Bone marrow (tissue), 2 donors: Measurements from ENCODE around the gene HOTAIR.

Source experiments
- DNase-seq, 2 donors: peaks; one replicate each; lab custom pipeline; 2025; lab: John Stamatoyannopoulos, UW

HOTAIR gene

GRCh38 chr12:53961025-53961761, 13.6 kb downstream of the HOTAIR start:
- DNase-seq, result no peak

GRCh38 chr12:53960187-53961024, 14.3 kb downstream of the HOTAIR start:
- no peak for DNase-seq

- DNase-seq, result no peak
Measured at GRCh38 chr12:53959314-53959713, 15.4 kb downstream of the HOTAIR start.

GRCh38 chr12:53958128-53958527, 16.6 kb downstream of the HOTAIR start:
- DNase-seq, result no peak

- DNase-seq, result no peak
Measured at GRCh38 chr12:53956914-53957536, 17.7 kb downstream of the HOTAIR start.

- DNase-seq, result no peak
Measured at GRCh38 chr12:53956251-53956887, 18.4 kb downstream of the HOTAIR start.

- no peak for DNase-seq
Measured at GRCh38 chr12:53955776-53956250, 18.9 kb downstream of the HOTAIR start.

- no peak for DNase-seq
Measured at GRCh38 chr12:53955036-53955775, 19.5 kb downstream of the HOTAIR start.

- DNase-seq, result no peak
Measured at GRCh38 chr12:53954694-53955035, 20.1 kb downstream of the HOTAIR start, which contains the start of gene HOXC12. Gene HOXC12 (plus strand): TSS chr12:53954903. CDS start chr12:53954930, 27 bp downstream.

GRCh38 chr12:53953831-53954693, 20.7 kb downstream of the HOTAIR start:
- no peak for DNase-seq

GRCh38 chr12:53952871-53953734, 21.7 kb downstream of the HOTAIR start:
- no peak for DNase-seq

GRCh38 chr12:53952335-53952694, 22.4 kb downstream of the HOTAIR start:
- DNase-seq, result no peak

- no peak for DNase-seq
Measured at GRCh38 chr12:53951577-53952334, 23.0 kb downstream of the HOTAIR start.

- DNase-seq, result no peak
Measured at GRCh38 chr12:53950789-53951576, 23.8 kb downstream of the HOTAIR start.

- DNase-seq, result no peak
Measured at GRCh38 chr12:53950437-53950773, 24.3 kb downstream of the HOTAIR start.

- DNase-seq, result no peak
Measured at GRCh38 chr12:53949631-53950436, 24.9 kb downstream of the HOTAIR start.
